ENCODE data around the gene CTXND1.

The CTXND1 gene

GRCh38 chr15:80259942-80260510 is 8.0 kb upstream of the CTXND1 start:
- no peak for DNase-seq (ENCODE audit: low read depth in 3 of 3)

GRCh38 chr15:80251428-80252120 is 439 bp downstream of the CTXND1 start:
- no peak for DNase-seq (ENCODE audit: low read depth in 3 of 3)

- no peak for DNase-seq (ENCODE audit: low read depth in 3 of 3)
Observed at GRCh38 chr15:80250614-80251427, 1.2 kb downstream of the CTXND1 start.

GRCh38 chr15:80249973-80250372 is 2.0 kb downstream of the CTXND1 start:
- no peak for DNase-seq (ENCODE audit: low read depth in 3 of 3)

GRCh38 chr15:80247320-80247719 is 4.7 kb downstream of the CTXND1 start:
- no peak for DNase-seq (ENCODE audit: low read depth in 3 of 3)

GRCh38 chr15:80246425-80246894 is 5.6 kb downstream of the CTXND1 start:
- no peak for DNase-seq (ENCODE audit: low read depth in 3 of 3)

GRCh38 chr15:80242802-80243201 is 9.2 kb downstream of the CTXND1 start:
- DNase-seq (ENCODE audit: low read depth in 3 of 3): no peak

GRCh38 chr15:80242132-80242769 is 9.8 kb downstream of the CTXND1 start:
- DNase-seq (ENCODE audit: low read depth in 3 of 3): peak in 1 of 3 experiments; percentile 12

GRCh38 chr15:80241508-80241907 is 10.5 kb downstream of the CTXND1 start:
- no peak for DNase-seq (ENCODE audit: low read depth in 3 of 3)

GRCh38 chr15:80240276-80240675 is 11.7 kb downstream of the CTXND1 start:
- no peak for DNase-seq (ENCODE audit: low read depth in 3 of 3)

- peak; percentile 5 to 42 (median 6) for DNase-seq (ENCODE audit: low read depth in 3 of 3)
Observed at GRCh38 chr15:80234883-80235282, 17.1 kb downstream of the CTXND1 start.

GRCh38 chr15:80233581-80233980 is 18.4 kb downstream of the CTXND1 start:
- DNase-seq (ENCODE audit: low read depth in 3 of 3): no peak

- no peak for DNase-seq (ENCODE audit: low read depth in 3 of 3)
Observed at GRCh38 chr15:80231371-80231770, 20.6 kb downstream of the CTXND1 start.

GRCh38 chr15:80228959-80229610 is 22.9 kb downstream of the CTXND1 start:
- DNase-seq (ENCODE audit: low read depth in 3 of 3): no peak

- no peak for DNase-seq (ENCODE audit: low read depth in 3 of 3)
Observed at GRCh38 chr15:80219955-80220354, 32.1 kb downstream of the CTXND1 start.

- DNase-seq (ENCODE audit: low read depth in 3 of 3): no peak
Observed at GRCh38 chr15:80217327-80217900, 34.6 kb downstream of the CTXND1 start.

GRCh38 chr15:80216911-80217310 is 35.1 kb downstream of the CTXND1 start:
- DNase-seq (ENCODE audit: low read depth in 3 of 3): no peak

- no peak for DNase-seq (ENCODE audit: low read depth in 3 of 3)
Observed at GRCh38 chr15:80216141-80216540, 35.9 kb downstream of the CTXND1 start.

- DNase-seq (ENCODE audit: low read depth in 3 of 3): no peak
Observed at GRCh38 chr15:80214910-80215309, 37.1 kb downstream of the CTXND1 start.

GRCh38 chr15:80211976-80212375 is 40.0 kb downstream of the CTXND1 start:
- no peak for DNase-seq (ENCODE audit: low read depth in 3 of 3)

Data from stimulated activated CD4-positive, alpha-beta T cell treated with anti-CD3 and anti-CD28 coated beads, TNF-alpha, amount 100 ng/mL, for 24 hours (primary cell).